Lower leg skin (tissue), 3 donors: Measurements from ENCODE around the gene ADCY2.

ENCODE experiments used
- CTCF ChIP-seq, 3 donors: fragments of 450-650 bp; IDR thresholded peaks; one replicate each; pipeline ENCODE4 v1.5.1; 2016; ENCODE audit warnings: antibody characterized with exemption in 3 of 3, mild to moderate bottlenecking in 3 of 3, moderate library complexity in 2 of 3
- POLR2A ChIP-seq, 2 donors: fragments of 450-650 bp; IDR thresholded peaks; one replicate each; pipeline ENCODE4 v1.6.1; 2016 to 2017; ENCODE audit warnings: antibody characterized with exemption in 2 of 2, mild to moderate bottlenecking in 1 of 2, moderate library complexity in 1 of 2

- TF ChIP-seq POLR2A (IDR thresholded peaks at IDR 0.05): no peak
- no peak for TF ChIP-seq CTCF (IDR thresholded peaks at IDR 0.05)
Observed at GRCh38 chr5:7714697-7715096, 318.8 kb downstream of the ADCY2 start.
